ENCODE measurements around the gene SRCIN1.

Gene SRCIN1

DNA sequence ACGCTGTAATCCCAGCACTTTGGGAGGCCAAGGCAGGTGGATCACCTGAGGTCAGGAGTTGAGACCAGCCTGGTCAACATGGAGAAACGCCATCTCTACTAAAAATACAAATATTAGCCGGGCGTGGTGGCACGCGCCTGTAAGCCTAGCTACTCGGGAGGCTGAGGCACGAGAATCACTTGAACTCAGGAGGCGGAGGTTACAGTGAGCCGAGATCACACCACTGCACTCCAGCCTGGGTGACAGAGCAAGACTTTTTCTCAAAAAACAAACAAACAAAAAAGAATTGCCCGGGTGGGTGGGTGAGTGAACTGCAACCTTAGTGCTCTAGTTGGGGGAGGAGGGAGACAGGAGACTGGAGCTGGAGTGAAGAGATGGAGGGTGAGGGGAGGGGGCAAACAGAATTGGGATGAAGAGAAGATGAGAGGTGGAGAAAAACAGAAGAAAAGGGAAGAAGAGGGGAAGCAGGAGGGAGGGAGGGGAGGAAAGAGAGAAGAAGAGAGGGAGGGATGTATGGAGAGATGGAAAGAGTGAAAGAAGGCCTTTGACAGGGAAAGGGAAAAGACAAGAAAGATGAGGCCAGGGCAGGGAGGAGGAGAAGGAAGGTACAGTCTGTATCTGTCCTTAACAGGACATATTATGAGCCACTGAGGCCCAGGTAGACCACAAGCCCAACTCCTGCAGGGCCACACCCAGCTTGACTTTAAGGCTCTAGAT is 5.5 kb upstream of the SRCIN1 start:
- TF ChIP-seq, protein P1, sequence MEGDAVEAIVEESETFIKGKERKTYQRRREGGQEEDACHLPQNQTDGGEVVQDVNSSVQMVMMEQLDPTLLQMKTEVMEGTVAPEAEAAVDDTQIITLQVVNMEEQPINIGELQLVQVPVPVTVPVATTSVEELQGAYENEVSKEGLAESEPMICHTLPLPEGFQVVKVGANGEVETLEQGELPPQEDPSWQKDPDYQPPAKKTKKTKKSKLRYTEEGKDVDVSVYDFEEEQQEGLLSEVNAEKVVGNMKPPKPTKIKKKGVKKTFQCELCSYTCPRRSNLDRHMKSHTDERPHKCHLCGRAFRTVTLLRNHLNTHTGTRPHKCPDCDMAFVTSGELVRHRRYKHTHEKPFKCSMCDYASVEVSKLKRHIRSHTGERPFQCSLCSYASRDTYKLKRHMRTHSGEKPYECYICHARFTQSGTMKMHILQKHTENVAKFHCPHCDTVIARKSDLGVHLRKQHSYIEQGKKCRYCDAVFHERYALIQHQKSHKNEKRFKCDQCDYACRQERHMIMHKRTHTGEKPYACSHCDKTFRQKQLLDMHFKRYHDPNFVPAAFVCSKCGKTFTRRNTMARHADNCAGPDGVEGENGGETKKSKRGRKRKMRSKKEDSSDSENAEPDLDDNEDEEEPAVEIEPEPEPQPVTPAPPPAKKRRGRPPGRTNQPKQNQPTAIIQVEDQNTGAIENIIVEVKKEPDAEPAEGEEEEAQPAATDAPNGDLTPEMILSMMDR (IDR thresholded peaks at IDR 0.05) = no peak

DNA sequence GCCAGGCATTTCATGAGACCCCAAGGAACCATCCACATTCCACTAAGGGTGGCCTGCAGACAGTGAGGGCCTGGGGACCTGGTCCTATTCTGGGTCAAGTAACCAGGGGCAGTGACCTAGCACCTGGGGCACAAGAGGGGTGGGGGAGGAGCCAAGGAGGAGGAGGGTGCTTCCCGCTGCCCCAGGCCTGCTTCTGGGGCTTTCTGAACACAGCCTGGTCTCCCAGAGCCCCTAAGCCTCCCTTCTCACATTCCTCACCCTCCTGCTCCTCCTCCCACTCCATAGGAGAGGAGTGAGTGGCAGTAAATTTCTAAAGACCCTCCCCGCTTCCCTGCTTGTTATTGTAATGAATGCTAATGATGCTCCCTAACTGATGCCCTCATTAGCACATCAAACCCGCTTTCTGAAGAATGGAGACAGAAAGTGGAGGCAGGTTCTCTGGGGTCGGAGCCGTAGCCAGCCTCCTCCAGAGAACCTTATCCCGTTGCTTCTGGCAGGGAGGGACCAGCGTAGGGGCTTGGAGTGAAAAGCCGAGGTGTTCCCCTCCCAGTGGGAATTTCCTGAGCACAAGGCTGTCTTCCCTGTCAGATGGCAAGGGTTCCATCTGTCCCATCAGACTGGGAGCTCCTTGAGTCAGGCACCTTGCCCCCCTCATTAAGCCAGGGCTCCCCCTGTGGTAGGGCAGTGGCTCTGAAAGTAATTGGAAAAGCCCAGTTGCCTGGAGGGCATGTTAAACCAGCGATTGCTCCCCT is 3.7 kb upstream of the SRCIN1 start:
- TF ChIP-seq, protein P1 (IDR thresholded peaks at IDR 0.05) = no peak

DNA sequence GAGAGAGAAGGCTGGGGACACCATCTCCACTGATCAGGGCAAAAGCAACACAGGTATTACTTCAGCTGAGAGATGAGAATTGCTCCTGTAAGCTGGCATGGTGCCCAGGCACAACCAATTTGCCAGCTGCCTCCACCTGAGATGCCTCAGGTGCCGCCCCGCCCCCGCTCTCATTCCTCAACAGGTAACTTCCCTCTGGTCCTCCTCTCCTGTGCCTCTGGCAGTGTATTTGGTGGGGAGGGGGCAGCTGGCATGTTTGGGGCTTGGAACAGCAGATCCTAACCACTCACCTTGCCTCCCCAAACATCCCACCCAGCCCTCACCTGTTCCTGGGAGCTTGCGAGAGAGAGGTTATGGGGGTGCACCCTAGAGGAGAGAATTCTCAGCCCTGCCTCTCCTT is 2.9 kb upstream of the SRCIN1 start:
- TF ChIP-seq, protein P1 (IDR thresholded peaks at IDR 0.05) = no peak

DNA sequence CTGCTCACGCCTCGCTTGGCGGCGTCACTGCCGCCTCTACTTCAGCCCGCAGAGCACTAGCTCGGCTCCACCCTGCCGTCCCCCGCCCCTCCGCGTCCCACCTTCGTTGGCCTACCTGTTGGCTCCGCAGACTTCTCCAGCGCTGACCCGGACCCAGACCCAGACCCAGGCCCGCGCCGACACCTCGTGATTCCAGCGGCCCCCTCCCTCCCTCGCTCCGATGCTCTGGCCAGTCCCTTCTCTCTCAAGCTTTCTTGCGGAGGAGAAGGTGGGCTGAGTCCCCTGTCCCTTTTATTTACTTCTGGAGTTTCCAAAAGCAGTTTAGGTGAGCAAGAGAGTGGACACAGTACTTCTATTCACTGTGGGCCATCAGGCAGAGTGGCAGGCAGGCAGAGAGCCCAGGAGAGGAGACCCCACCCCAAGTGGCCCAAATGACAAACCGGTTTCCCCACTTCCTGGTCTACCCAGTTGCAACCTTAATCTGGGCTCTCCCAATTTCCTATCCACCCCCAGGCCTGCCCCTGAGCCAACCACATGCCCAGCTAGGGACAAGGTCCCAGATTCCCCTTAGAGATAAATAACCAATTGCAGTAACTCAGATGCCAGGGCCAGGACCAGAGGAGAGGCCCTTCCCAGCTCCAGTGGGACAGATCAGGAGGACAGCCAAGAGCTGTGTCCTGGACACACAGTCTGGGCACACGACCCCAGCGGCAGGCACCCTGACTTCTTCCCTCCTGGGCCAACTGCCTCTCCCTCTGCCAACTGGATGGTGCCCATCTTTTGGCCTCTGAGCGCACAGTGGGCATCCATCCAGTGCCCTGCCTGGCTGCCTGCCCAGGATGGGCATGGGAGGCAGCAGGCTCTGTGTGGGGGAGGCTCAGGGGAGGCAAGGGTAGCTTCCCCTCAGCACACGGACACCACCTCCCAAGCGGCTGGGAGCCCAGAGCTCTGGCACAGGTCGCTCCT is 1.2 kb upstream of the SRCIN1 start:
- TF ChIP-seq, protein P1 (IDR thresholded peaks at IDR 0.05) = no peak

DNA sequence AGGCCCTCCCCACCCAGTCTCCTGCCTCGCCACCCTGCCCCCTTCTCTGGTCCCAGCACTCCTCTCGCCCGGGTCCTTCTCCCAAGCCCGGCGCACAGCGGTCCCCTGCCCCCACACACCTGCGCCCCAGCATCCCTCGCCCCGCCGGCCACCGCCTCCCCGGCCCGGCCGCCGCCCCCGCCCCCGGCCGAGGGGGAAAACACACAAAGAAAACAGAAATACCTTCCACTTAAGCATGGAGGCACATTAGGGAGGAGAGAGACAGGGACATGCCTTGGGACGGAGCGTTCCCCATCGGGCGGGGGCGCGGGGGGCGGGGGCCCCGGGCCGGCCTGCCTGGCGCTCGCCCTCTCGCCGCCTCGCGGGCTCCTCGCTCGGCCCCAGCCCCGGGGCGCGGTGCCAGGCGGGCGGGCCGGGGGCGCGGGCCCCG is 326 bp downstream of the SRCIN1 start:
- TF ChIP-seq, protein P1 (IDR thresholded peaks at IDR 0.05) = no peak

DNA sequence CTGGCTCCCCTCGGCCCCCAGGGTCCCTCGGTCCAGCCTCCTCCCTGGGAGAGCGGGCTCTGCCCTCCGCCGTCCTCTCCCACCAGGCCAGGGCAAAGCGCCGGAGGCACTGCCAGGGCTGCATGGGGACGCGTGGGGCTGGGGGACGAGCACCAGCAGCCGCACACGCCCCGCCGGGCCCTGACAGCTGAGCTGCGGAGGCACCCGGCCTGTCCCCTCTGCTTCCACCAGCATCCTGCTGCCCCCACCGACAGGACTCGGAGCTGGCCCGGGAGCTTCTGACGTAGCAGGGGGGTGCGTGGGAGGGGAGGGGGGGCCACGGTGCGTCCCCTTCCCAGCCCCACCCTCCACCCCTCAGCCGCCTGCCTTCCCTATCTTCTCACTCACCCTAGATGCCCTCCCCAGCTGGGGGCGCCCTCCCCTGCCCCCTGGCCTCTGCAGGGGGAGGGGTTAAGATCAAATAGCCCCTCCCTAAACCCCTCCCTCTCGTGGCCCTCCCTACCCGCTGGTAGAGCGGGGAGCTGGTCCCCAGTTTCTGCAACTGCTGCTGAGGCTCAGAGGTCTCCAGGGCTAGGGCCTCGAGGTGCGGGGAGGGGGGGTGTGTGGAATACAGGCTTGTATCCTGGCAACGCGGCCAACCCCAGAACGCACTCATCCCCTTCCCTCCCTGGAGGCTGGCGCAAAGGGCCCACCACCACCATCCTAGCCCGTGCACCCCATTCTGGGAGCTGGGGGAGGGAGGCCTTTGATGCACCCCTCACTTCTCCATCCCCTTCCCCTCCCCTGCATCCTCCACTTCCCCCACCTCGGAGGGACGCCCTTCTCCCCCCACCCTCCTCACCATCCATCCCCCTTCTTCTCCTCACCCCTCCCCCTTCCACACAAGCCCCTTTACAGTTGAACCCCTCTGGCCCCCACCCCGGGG is 1.0 kb downstream of the SRCIN1 start:
- TF ChIP-seq, protein P1 (IDR thresholded peaks at IDR 0.05) = no peak

All from LNCAP (cell line).